GM18868 (cell line): Measurements from ENCODE around the gene FER.
"Not testable (repeated sequence)": the region's sequence is repeated elsewhere in the genome, so short reads cannot be mapped to it uniquely, and the experiment has no call there.

Experiments
- ATAC-seq: cut with Tn5 transposase; IDR thresholded peaks from one replicate; pipeline ENCODE4 v1.9.1; 2021; ENCODE audit warnings: mild to moderate bottlenecking, moderate library complexity; ENCODE audit not compliant: unreplicated experiment

Gene FER

GRCh38 chr5:108747111-108747773 lies 455 bp upstream of the FER start:
- ATAC-seq: no peak

DNA sequence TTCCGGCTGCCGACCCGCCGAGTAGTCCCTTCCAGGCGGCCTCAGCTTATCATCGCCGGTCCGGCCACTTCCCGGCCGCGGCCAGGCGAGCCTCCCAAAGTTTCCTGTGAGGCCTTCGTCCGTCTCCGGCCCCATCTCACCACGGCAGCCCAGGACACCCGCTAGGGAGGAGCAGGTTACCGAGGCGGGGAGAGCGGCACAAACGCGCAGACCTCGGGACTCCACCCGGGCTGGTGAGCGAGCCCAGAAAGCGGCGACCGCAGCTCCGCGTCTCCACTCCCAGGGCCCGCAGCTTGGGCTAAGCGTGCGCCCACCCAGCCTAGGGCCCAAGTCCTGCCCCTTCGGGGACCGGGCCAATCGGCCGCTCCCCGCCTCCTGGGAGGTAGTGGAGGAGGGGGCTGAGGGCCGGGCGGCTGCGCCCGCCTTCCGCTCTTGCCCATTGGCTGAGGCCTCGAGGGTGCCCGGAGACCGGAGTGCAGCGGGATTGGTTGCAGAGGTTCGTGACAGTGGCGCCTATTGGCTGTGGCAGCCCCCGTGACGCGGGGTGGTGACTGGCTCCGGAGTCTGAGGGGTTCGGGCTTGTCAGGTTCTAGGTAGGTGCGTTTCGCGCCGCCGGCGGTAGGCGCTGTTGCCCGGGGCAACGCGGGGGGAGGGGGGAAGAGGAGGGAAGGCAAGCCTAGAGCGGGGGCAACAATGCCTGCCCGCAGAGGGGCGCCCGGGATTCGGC lies 867 bp downstream of the FER start:
- peak; percentile 95 for ATAC-seq

- peak; percentile 31 for ATAC-seq
Measured at GRCh38 chr5:108749128-108749861, 1.6 kb downstream of the FER start.

GRCh38 chr5:108753331-108753730 lies 5.6 kb downstream of the FER start:
- ATAC-seq: no peak

DNA sequence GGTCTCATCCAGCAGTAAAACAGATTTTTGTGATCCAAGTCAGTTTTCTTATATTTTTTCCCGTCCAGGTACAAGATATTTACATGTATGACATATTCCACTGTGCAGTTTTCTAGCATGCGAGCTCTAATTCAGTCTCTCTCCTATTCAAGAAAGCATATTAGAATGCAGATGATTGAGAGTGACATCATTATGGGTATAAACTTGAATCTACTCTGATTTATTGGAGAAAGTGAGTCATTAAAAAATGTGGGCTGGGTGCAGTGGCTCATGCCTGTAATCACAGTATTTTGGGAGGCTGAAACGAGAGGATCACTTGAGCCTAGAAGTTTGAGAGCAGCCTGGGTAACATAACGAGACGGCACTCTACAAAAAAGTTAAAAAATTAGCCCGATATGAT lies 6.2 kb downstream of the FER start:
- ATAC-seq: no peak

- ATAC-seq: no peak
Measured at GRCh38 chr5:108760512-108760911, 12.8 kb downstream of the FER start.

DNA sequence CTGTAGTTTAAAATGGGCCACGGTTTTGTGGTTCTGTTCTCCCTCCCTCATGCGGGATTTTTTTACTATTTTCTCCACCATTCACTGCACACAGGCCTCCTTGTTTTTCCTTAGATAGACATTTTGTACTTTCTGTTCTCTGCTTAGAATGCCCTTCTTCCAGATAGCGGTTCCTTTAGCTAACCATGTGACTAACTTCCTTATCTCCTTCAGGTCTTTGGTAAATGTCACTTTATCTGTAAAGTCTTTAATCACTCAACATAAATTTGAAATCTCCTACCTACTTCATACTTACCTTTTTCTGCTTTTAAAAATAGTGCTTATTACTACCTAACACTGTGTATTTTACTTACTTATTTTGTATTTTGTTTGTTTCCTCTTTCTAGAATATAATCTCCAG lies 15.0 kb downstream of the FER start:
- no peak for ATAC-seq

DNA sequence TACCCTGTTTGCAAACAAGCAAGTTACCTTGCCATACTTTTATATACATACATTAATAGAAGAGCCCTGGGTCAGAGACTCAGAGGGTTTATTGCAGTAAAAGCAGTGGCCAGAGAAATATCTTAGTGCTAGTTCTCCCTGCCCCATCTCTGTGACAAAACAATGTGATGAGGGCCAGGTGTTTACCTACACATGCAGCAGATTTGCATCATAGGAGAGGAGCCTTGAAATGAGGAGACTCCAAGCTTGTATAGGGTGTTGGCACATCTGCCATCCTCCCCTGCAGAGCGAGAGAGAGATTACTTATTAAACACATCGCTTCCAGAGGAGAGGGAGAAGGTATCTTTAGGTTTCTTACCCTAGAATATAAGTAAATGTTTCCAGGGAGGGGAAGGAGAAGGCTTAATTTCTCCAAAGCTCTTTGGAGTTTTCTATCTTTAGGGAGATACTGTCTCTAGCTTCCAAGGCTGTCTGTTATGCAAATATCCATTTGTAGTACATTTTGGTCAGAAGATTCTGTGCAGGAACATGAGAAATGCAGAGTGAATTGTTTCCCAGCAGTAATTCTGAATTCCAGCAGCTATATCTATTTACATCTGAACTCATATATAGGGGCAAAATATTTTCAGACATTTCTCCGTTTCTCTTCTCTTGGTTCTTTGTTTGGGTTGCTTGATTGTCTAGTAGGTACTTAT lies 15.7 kb downstream of the FER start:
- no peak for ATAC-seq

- peak; percentile 48 for ATAC-seq
Measured at GRCh38 chr5:108765647-108766046, 17.9 kb downstream of the FER start.

DNA sequence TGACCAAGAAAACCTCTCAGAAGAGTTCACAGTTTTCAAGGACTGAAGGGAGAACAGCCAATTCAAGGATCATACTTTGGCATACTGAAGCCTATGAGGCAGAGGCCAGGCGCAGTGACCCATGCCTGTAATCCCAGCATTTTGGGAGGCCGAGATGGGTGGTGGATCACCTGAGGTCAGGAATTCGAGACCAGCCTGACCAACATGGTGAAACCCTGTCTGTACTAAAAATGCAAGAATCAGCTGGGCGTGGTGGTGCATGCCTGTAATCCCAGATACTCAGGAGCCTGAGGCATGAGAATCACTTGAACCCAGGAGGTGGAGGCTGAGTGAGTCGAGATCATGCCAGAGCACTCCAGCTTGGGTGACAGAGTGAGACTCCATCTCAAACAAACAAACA lies 19.2 kb downstream of the FER start:
- ATAC-seq: not testable (repeated sequence)

- ATAC-seq: peak; percentile 55
Measured at GRCh38 chr5:108769352-108769751, 21.7 kb downstream of the FER start.

DNA sequence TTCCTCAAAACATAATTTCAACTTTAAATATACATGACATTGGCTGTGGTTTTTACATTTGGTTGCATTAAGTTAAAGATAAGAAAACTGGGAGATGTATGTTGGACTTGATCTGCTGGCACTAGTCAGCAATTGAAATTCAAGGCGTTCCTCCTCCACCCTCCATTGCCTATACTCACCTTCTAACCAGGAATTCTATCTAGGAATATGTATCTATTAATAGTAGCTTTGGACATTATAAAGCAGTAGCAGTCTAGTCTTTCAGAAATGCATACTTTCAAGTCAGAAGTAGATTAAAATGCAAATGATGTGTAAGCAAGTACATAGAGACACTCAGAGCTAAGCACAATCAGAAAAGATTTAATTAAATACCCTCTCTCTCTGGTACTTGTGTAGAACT lies 24.9 kb downstream of the FER start:
- no peak for ATAC-seq

GRCh38 chr5:108773330-108773729 lies 25.6 kb downstream of the FER start:
- ATAC-seq: no peak

GRCh38 chr5:108774079-108774478 lies 26.4 kb downstream of the FER start:
- ATAC-seq: not testable (repeated sequence)

DNA sequence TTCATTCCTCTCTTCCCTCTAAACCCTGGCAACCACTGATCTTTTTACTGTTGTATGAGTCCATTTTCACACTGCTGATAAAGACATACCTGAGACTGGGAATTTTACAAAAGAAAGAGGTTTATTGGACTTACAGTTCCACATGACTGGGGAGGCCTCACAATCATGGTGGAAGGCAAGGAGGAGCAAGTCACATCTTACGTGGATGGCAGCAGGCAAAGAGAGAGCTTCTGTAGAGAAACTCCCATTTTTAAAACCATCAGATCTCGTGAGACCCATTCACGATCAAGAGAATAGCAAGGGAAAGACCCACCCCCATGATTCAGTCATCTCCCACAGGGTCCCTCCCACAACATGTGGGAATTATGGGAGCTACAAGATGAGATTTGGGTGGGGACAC lies 29.9 kb downstream of the FER start:
- ATAC-seq: not testable (repeated sequence)

- not testable (repeated sequence) for ATAC-seq
Measured at GRCh38 chr5:108784577-108784976, 36.9 kb downstream of the FER start.

- ATAC-seq: no peak
Measured at GRCh38 chr5:108786806-108787483, 39.2 kb downstream of the FER start.

DNA sequence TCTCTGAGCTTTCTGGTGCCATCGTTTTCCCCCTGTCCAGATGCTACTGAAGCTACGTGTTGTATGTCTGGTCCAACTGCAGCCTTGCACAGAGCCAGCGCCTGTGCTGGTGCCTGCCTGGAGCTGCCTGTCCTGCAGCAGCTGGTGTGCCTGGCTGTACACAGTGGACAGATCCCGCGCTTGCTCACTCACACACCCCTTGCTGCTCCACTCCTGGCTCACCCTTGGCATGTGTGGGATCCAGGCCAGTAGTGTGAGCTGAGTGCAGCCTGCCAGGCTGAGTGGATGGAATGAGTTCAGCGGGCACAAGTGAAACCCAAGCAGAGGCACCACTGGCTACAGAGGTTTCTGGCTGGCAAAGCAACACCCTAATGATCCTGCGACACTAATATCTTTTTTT lies 40.4 kb downstream of the FER start:
- no peak for ATAC-seq

DNA sequence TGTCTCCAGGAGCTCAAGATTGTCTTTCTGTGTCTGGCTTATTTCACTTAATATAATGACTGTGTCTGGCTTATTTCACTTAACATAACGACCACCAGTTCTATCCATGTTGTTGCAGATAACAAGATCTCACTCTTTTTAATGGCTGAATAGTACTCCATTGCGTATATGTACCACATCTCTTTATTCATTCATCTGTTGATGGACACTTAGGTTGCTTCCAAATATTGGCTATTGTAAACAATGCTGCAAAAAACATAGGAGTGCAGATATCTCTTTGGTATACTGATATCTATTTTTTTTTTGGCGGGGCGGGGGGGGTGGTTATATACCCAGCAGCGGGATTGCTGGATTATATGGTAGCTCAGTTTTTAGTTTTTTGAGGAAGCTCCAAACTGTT lies 45.5 kb downstream of the FER start:
- no peak for ATAC-seq

DNA sequence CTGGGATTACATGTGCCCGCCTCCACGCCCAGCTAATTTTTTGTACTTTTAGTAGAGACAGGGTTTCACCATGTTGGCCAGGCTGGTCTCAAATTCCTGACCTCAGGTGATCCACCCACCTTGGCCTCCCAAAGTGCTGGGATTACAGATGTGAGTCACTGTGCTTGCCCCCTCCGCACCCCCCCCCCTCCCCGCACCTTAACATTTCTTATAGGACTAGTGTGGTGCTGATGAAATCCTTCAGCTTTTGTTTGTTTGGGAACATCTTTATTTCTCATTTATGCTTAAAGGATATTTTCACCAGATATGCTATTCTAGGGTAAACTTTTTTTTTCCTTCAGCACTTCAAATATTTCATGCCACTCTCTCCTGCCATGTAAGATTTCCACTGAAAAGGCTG lies 46.7 kb downstream of the FER start:
- ATAC-seq: not testable (repeated sequence)

DNA sequence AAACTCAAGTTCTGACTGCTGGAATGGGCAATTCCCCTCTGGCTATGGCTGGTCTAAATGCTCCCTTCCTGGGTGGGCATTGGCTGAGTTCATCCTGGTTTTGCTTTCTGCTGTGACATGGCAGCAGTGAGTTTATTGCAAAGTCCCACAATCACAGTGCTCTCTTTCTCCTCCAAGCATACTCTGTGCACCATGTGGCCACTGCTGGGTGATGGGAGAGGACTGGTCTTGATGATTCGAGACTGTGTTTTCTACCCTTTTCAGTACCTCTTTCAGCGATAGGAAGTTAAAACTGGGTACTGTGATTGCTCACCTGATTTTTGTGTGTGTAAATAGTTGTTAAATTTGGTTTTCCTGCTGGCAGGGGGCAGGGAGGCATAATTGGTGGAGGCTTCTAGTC lies 49.7 kb downstream of the FER start:
- no peak for ATAC-seq
